Measurements from ENCODE around the gene GPR149. TPM values are rescaled to one million over a fixed set of nuclear protein-coding genes. Genes with fewer than 3 reads are reported as not detected.

The GPR149 gene
- total RNA-seq, 1 experiment from 2014 or later: not detected

- H4K91ac ChIP-seq (ENCODE audit: insufficient read length, low read depth, low read length): no peak overlapping the region
- H3K79me2 ChIP-seq (ENCODE audit: insufficient read depth, low read length): no peaks in the 10 kb centered on the region; the same call in 1 of the 2 replicates
- Mint-ChIP-seq H3K27ac (no peak overlapping the region), H3K9me3 (no peaks in the 10 kb centered on the region), H3K36me3 (ENCODE audit: insufficient read depth in 1 of 3, low read depth in 3 of 3) (peaks cover 34 to 69% (median 67%) of the 10 kb centered on the region in 3 experiments), H3K27me3 (ENCODE audit: low read depth) (no peaks in the 10 kb centered on the region), H3K4me1 (no peaks in the 10 kb centered on the region), H3K4me3 (no peak overlapping the region)
- H2AFZ ChIP-seq (ENCODE audit: low read length): no peak overlapping the region
- no peak overlapping the region for H3K23ac ChIP-seq (ENCODE audit: insufficient read length, low read depth, low read length)
- H2BK120ac ChIP-seq (ENCODE audit: low read depth, low read length, poor library complexity, severe bottlenecking): no peak overlapping the region
- H3K9ac ChIP-seq (ENCODE audit: extremely low read depth, insufficient read length, low read length): no peak overlapping the region
- H3K27me3 ChIP-seq (ENCODE audit: insufficient read depth, low read length): no peaks in the 10 kb centered on the region
- H3K14ac ChIP-seq (ENCODE audit: insufficient read depth, low read length): no peak overlapping the region
- no peak overlapping the region for H2BK12ac ChIP-seq (ENCODE audit: insufficient read length, low read depth, low read length)
- no peak overlapping the region for H4K5ac ChIP-seq (ENCODE audit: insufficient read length, low read depth, low read length)
- H3K18ac ChIP-seq (ENCODE audit: insufficient read length, low read depth, low read length): no peak overlapping the region
- H4K20me1 ChIP-seq (ENCODE audit: control insufficient read depth, insufficient read depth, insufficient read length): no peaks in the 10 kb centered on the region
- TF ChIP-seq CTCF (conservative IDR thresholded peaks at IDR 0.05): no peak
- no peaks in the 10 kb centered on the region for H3K9me3 ChIP-seq (ENCODE audit: control insufficient read depth, low read depth, low read length)
- no peak overlapping the region for H4K8ac ChIP-seq (replicated peaks; ENCODE audit: insufficient read length, low read depth, low read length)
- no peak overlapping the region for H3K56ac ChIP-seq (ENCODE audit: insufficient read length, low read depth, low read length)
- H3K79me1 ChIP-seq (ENCODE audit: insufficient read depth, low read depth, low read length, poor library complexity, severe bottlenecking): no peaks in the 10 kb centered on the region
- H3T11ph ChIP-seq (ENCODE audit: low read length): no peak overlapping the region
- no peak overlapping the region for H2BK20ac ChIP-seq (ENCODE audit: low read depth, low read length, poor library complexity, severe bottlenecking)
- no peak overlapping the region for H3K4ac ChIP-seq (ENCODE audit: low read depth, low read length)
- H3K27ac ChIP-seq (ENCODE audit: insufficient read length, low read depth, low read length): no peak overlapping the region
- H2BK15ac ChIP-seq (ENCODE audit: low read depth, low read length): no peak overlapping the region
- H3K4me1 ChIP-seq (ENCODE audit: insufficient read depth, low read length): no peaks in the 10 kb centered on the region
- H2AK5ac ChIP-seq (ENCODE audit: insufficient read length, low read length): no peak overlapping the region
- H2BK5ac ChIP-seq (ENCODE audit: insufficient read length, low read length): no peak overlapping the region
- H3K4me2 ChIP-seq (ENCODE audit: insufficient read depth, insufficient read length, low read length): no peak overlapping the region
- no peak for DNase-seq
- H3K23me2 ChIP-seq (ENCODE audit: insufficient read length, low read depth, low read length, poor library complexity, severe bottlenecking): no peaks in the 10 kb centered on the region
Observed at GRCh38 chr3:154310840-154311239, 119.2 kb downstream of the GPR149 start.
